ENCODE measurements around the gene PRADC1. TPM values are rescaled to one million over a fixed set of nuclear protein-coding genes. Genes with fewer than 3 reads are reported as not detected.
A peak's percentile ranks its signal among the peaks of the same experiment; 100 is the strongest.

Gene PRADC1
- total RNA-seq, 2 experiments from 2014 or later, result 11.8 to 12.1 TPM

GRCh38 chr2:73258186-73258912, 25.3 kb upstream of the PRADC1 start:
- POLR2A ChIA-PET, result no interaction called here
- ATAC-seq, result no peak

DNA sequence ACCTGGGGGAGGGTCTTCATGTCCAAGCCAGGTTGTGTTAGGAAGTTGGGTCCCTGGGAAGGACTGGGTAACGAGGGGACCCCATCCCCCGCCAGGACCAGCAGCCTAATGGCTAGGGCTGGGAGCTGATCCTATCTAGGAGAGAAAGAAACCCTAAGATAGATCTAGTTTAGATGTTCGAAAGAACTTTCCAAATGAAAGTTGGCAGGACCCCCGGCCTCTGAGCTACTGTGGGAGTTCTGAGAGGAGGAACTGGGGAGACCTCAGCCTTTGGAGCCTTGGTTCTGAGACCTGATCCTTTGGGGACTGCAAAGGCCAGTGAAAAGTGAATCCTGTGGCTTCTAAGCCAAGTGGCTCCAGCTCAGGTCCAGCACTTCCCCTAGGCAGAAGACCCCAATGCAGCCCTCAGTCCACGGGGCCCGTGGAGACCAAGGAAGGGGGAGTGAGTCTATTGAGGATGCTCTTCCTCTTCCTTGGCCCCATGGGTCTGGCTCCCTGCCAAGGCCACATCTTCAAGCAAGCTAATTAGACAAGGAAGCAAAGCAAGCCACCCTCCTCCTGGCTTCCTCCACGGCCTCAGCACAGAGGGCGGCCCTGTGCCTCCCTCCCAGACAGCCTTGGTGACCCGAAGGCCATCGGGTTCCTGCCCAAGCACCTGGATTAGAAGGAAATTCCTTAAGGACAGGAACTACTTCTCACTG, 24.5 kb upstream of the PRADC1 start:
- peaks cover 10% of the 10 kb centered on the region for H3K36me3 Mint-ChIP-seq (ENCODE audit: low read depth)
- no peak overlapping the region for H3K4me3 Mint-ChIP-seq
- DNase-seq (peak; percentile 25), ATAC-seq (no peak)
- no peak overlapping the region for H3K27ac Mint-ChIP-seq
- POLR2A ChIA-PET, result no interaction called here
- no peaks in the 10 kb centered on the region for H3K9me3 Mint-ChIP-seq (ENCODE audit: low read depth)
- H3K27me3 Mint-ChIP-seq, result no peaks in the 10 kb centered on the region
- no peaks in the 10 kb centered on the region for H3K4me1 Mint-ChIP-seq
- CTCF ChIA-PET, result interaction anchor here (0.6 to 1.6 kb wide), 4 partner anchors 13 to 478 kb away, joined by 3 to 4 read pairs (median 4); no protein-coding TSS in a partner anchor
- intact Hi-C loops (cut with DNase I, micrococcal nuclease), result no loop called here

More at GRCh38 chr2:73258186-73258912, 25.3 kb upstream of the PRADC1 start:
- intact Hi-C loops (cut with DNase I, micrococcal nuclease), result no loop called here
- H3K27ac Mint-ChIP-seq, result no peak overlapping the region
- H3K4me3 Mint-ChIP-seq, result no peak overlapping the region
- H3K36me3 Mint-ChIP-seq (ENCODE audit: low read depth), result peaks cover 10% of the 10 kb centered on the region
- CTCF ChIA-PET, result interaction anchor here (0.6 to 1.6 kb wide), 2 partner anchors 14 to 51 kb away, joined by 4 read pairs; no protein-coding TSS in a partner anchor
- no peaks in the 10 kb centered on the region for H3K27me3 Mint-ChIP-seq
- no peak for DNase-seq
- H3K9me3 Mint-ChIP-seq (ENCODE audit: low read depth), result no peaks in the 10 kb centered on the region
- H3K4me1 Mint-ChIP-seq, result no peaks in the 10 kb centered on the region

DNA sequence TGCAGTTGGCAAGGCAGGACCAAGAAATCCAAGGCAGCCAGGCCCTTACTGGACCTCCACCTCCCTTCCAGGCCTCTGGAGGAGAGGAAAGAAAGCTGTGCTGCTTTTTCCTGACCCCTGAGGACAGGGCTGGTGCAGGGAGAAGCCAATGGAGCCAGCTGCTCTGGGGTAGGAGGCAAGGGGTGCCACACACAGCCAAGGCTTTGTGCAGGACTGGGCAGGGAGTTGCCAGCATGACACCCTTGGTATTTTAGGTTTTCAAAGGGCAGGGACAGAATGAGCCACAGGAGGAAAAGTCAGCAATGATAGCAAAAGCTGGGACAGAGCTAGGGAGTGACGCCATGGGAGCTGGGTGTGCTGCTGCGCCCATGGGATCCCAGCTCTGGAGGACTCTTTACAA, 24.0 kb upstream of the PRADC1 start:
- H3K36me3 Mint-ChIP-seq (ENCODE audit: low read depth), result peaks cover 15% of the 10 kb centered on the region
- no peaks in the 10 kb centered on the region for H3K4me1 Mint-ChIP-seq
- no peak for DNase-seq
- H3K27me3 Mint-ChIP-seq, result no peaks in the 10 kb centered on the region
- no peak overlapping the region for H3K4me3 Mint-ChIP-seq
- H3K27ac Mint-ChIP-seq, result no peak overlapping the region
- ATAC-seq, result no peak
- ChIA-PET POLR2A (no interaction called here), CTCF (interaction anchor here (0.6 to 1.6 kb wide), 3 partner anchors 12 to 283 kb away, joined by 3 to 4 read pairs (median 3); no protein-coding TSS in a partner anchor)
- no peaks in the 10 kb centered on the region for H3K9me3 Mint-ChIP-seq (ENCODE audit: low read depth)
- intact Hi-C loops (cut with DNase I, micrococcal nuclease), result no loop called here

- CTCF ChIA-PET, result interaction anchor here (0.5 to 1.0 kb wide), 2 partner anchors 12 to 263 kb away, joined by 3 read pairs; no protein-coding TSS in a partner anchor
- intact Hi-C loops (cut with DNase I, micrococcal nuclease), result no loop called here
- ATAC-seq, result no peak
These were observed 23.5 kb upstream of the PRADC1 start for GRCh38 chr2:73256618-73256922.

GRCh38 chr2:73255907-73256617, 23.0 kb upstream of the PRADC1 start:
- ATAC-seq, result no peak

More at GRCh38 chr2:73256618-73256922, 23.5 kb upstream of the PRADC1 start:
- Mint-ChIP-seq H3K4me1 (no peaks in the 10 kb centered on the region), H3K36me3 (ENCODE audit: low read depth) (peaks cover 15% of the 10 kb centered on the region), H3K9me3 (ENCODE audit: low read depth) (no peaks in the 10 kb centered on the region), H3K27ac (no peak overlapping the region), H3K4me3 (no peak overlapping the region), H3K27me3 (no peaks in the 10 kb centered on the region)
- POLR2A ChIA-PET, result interaction anchor here (0.7 kb wide), 1 partner anchor 165 kb away, joined by 3 read pairs; no protein-coding TSS in a partner anchor
- no peak for DNase-seq

GRCh38 chr2:73255007-73255644, 22.1 kb upstream of the PRADC1 start:
- DNase-seq (no peak), ATAC-seq (no peak)
- intact Hi-C loops (cut with DNase I, micrococcal nuclease), result no loop called here
- no peaks in the 10 kb centered on the region for H3K9me3 Mint-ChIP-seq (ENCODE audit: low read depth)
- POLR2A ChIA-PET, result interaction anchor here (1.6 kb wide), 1 partner anchor 10 kb away, joined by 5 read pairs; no protein-coding TSS in a partner anchor
- H3K27me3 Mint-ChIP-seq, result no peaks in the 10 kb centered on the region
- no peaks in the 10 kb centered on the region for H3K4me1 Mint-ChIP-seq
- H3K4me3 Mint-ChIP-seq, result no peak overlapping the region
- H3K36me3 Mint-ChIP-seq (ENCODE audit: low read depth), result peaks cover 29% of the 10 kb centered on the region
- peak overlapping the region; percentile 47 for H3K27ac Mint-ChIP-seq
- CTCF ChIA-PET, result no interaction called here

More at GRCh38 chr2:73255907-73256617, 23.0 kb upstream of the PRADC1 start:
- Mint-ChIP-seq H3K36me3 (ENCODE audit: low read depth) (peaks cover 20% of the 10 kb centered on the region), H3K9me3 (ENCODE audit: low read depth) (no peaks in the 10 kb centered on the region), H3K4me3 (no peak overlapping the region), H3K27ac (no peak overlapping the region), H3K4me1 (no peaks in the 10 kb centered on the region), H3K27me3 (no peaks in the 10 kb centered on the region)
- POLR2A ChIA-PET, result interaction anchor here (0.7 kb wide), 1 partner anchor 165 kb away, joined by 3 read pairs; no protein-coding TSS in a partner anchor
- DNase-seq, result no peak
- intact Hi-C loops (cut with DNase I, micrococcal nuclease), result no loop called here
- CTCF ChIA-PET, result interaction anchor here (0.5 to 1.0 kb wide), 2 partner anchors 11 to 264 kb away, joined by 3 read pairs; no protein-coding TSS in a partner anchor

- Mint-ChIP-seq H3K9me3 (ENCODE audit: low read depth) (no peaks in the 10 kb centered on the region), H3K27me3 (no peaks in the 10 kb centered on the region), H3K36me3 (ENCODE audit: low read depth) (peaks cover 32% of the 10 kb centered on the region), H3K4me3 (no peak overlapping the region), H3K27ac (no peak overlapping the region), H3K4me1 (no peaks in the 10 kb centered on the region)
- ATAC-seq (no peak), DNase-seq (no peak)
- intact Hi-C loops (cut with DNase I, micrococcal nuclease), result no loop called here
- ChIA-PET POLR2A (interaction anchor here (1.6 kb wide), 1 partner anchor 9 kb away, joined by 5 read pairs; no protein-coding TSS in a partner anchor), CTCF (no interaction called here)
These were observed 21.4 kb upstream of the PRADC1 start for GRCh38 chr2:73254343-73255006.

- H3K9me3 Mint-ChIP-seq (ENCODE audit: low read depth), result no peaks in the 10 kb centered on the region
- peak overlapping the region; percentile 37 for H3K27ac Mint-ChIP-seq
- H3K27me3 Mint-ChIP-seq, result no peaks in the 10 kb centered on the region
- no peak for DNase-seq
- no peak for ATAC-seq
- intact Hi-C loops (cut with DNase I, micrococcal nuclease), result no loop called here
- ChIA-PET CTCF (interaction anchor here (1.3 kb wide), 1 partner anchor 35 kb away, joined by 4 read pairs; no protein-coding TSS in a partner anchor), POLR2A (interaction anchor here (1.6 kb wide), 1 partner anchor 9 kb away, joined by 5 read pairs; no protein-coding TSS in a partner anchor)
- peaks cover 35% of the 10 kb centered on the region for H3K36me3 Mint-ChIP-seq (ENCODE audit: low read depth)
- no peak overlapping the region for H3K4me3 Mint-ChIP-seq
- no peaks in the 10 kb centered on the region for H3K4me1 Mint-ChIP-seq
These were observed 20.9 kb upstream of the PRADC1 start for GRCh38 chr2:73253901-73254300.

GRCh38 chr2:73253400-73253799, 20.4 kb upstream of the PRADC1 start:
- DNase-seq (no peak), ATAC-seq (no peak)
- H3K4me1 Mint-ChIP-seq, result no peaks in the 10 kb centered on the region
- H3K27ac Mint-ChIP-seq, result peak overlapping the region; percentile 29
- H3K4me3 Mint-ChIP-seq, result no peak overlapping the region
- H3K9me3 Mint-ChIP-seq (ENCODE audit: low read depth), result no peaks in the 10 kb centered on the region
- intact Hi-C loops (cut with DNase I, micrococcal nuclease), result no loop called here
- ChIA-PET CTCF (interaction anchor here (1.3 kb wide), 1 partner anchor 35 kb away, joined by 4 read pairs; no protein-coding TSS in a partner anchor), POLR2A (interaction anchor here (1.2 to 1.6 kb wide), 2 partner anchors 8 to 34 kb away, joined by 5 read pairs; no protein-coding TSS in a partner anchor)
- H3K36me3 Mint-ChIP-seq (ENCODE audit: low read depth), result peaks cover 40% of the 10 kb centered on the region
- no peaks in the 10 kb centered on the region for H3K27me3 Mint-ChIP-seq

DNA sequence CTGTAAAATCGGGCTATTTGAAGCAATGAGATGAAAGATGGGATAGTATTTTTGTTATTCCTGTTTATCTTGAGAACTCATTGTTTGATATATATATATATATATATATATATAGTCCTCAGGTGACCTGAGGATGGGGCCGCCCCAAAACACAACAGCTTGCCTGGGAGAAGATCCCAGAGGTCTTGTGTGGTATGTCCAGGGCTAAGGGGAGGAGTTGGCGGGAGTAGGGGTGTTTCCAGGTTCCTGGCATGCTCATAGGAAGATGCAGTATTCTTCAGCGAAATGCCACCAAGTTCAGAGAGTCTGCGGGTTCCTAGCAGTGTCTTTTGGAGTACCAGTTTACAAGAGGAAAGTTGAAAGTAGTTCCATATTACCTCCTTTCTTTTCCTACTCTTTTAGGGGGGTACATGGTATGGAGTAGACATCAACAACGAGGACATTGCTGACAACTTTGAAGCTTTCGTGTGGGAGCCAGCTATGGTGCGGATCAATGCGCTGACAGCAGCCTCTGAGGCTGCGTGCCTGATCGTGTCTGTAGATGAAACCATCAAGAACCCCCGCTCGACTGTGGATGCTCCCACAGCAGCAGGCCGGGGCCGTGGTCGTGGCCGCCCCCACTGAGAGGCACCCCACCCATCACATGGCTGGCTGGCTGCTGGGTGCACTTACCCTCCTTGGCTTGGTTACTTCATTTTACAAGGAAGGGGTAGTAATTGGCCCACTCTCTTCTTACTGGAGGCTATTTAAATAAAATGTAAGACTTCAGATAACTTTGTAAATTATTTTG, 19.4 kb upstream of the PRADC1 start:
- CTCF ChIA-PET, result interaction anchor here (1.3 kb wide), 1 partner anchor 36 kb away, joined by 4 read pairs; no protein-coding TSS in a partner anchor
- Mint-ChIP-seq H3K36me3 (ENCODE audit: low read depth) (peaks cover 47% of the 10 kb centered on the region), H3K27ac (no peak overlapping the region), H3K9me3 (ENCODE audit: low read depth) (no peaks in the 10 kb centered on the region), H3K4me1 (no peaks in the 10 kb centered on the region), H3K27me3 (no peaks in the 10 kb centered on the region), H3K4me3 (no peak overlapping the region)
- POLR2A ChIA-PET, result interaction anchor here (1.2 kb wide), 1 partner anchor 34 kb away, joined by 5 read pairs; no protein-coding TSS in a partner anchor
- intact Hi-C loops (cut with DNase I, micrococcal nuclease), result no loop called here
- ATAC-seq (no peak), DNase-seq (no peak)
